HuH-7 (cell line): ENCODE data around the gene ABLIM2.
A peak's percentile ranks its signal among the peaks of the same experiment; 100 is the strongest.

ENCODE experiments used
- DNase-seq: peaks from one replicate; pipeline ENCODE4 v3.0.0; 2011; ENCODE audit warnings: low spot score

ABLIM2 gene

GRCh38 chr4:8192748-8193738 is 34.4 kb upstream of the ABLIM2 start:
- peak; percentile 90 for DNase-seq

- no peak for DNase-seq
Measured at GRCh38 chr4:8191136-8191747, 32.6 kb upstream of the ABLIM2 start.

- no peak for DNase-seq
Measured at GRCh38 chr4:8189551-8190466, 31.2 kb upstream of the ABLIM2 start.

- DNase-seq, result no peak
Measured at GRCh38 chr4:8188743-8189550, 30.3 kb upstream of the ABLIM2 start.

- no peak for DNase-seq
Measured at GRCh38 chr4:8188085-8188484, 29.5 kb upstream of the ABLIM2 start.

GRCh38 chr4:8185930-8186329 is 27.3 kb upstream of the ABLIM2 start:
- no peak for DNase-seq

GRCh38 chr4:8185295-8185694 is 26.7 kb upstream of the ABLIM2 start:
- no peak for DNase-seq

GRCh38 chr4:8184061-8184460 is 25.4 kb upstream of the ABLIM2 start:
- no peak for DNase-seq

GRCh38 chr4:8182858-8183725 is 24.5 kb upstream of the ABLIM2 start:
- no peak for DNase-seq

- DNase-seq, result no peak
Measured at GRCh38 chr4:8182294-8182693, 23.7 kb upstream of the ABLIM2 start.

- DNase-seq, result peak; percentile 73
Measured at GRCh38 chr4:8181844-8182243, 23.2 kb upstream of the ABLIM2 start.

- DNase-seq, result no peak
Measured at GRCh38 chr4:8181119-8181518, 22.5 kb upstream of the ABLIM2 start.

- DNase-seq, result no peak
Measured at GRCh38 chr4:8180310-8181093, 21.9 kb upstream of the ABLIM2 start.

GRCh38 chr4:8179771-8180170 is 21.2 kb upstream of the ABLIM2 start:
- no peak for DNase-seq

- no peak for DNase-seq
Measured at GRCh38 chr4:8179074-8179473, 20.5 kb upstream of the ABLIM2 start.

- DNase-seq, result no peak
Measured at GRCh38 chr4:8177956-8178355, 19.3 kb upstream of the ABLIM2 start.

- no peak for DNase-seq
Measured at GRCh38 chr4:8177552-8177951, 18.9 kb upstream of the ABLIM2 start.

GRCh38 chr4:8176547-8177399 is 18.2 kb upstream of the ABLIM2 start:
- peak; percentile 84 for DNase-seq

GRCh38 chr4:8175686-8176085 is 17.1 kb upstream of the ABLIM2 start:
- no peak for DNase-seq
